Measurements from ENCODE around the gene ABCC8.

Gene ABCC8

GRCh38 chr11:17471501-17471900 lies 5.1 kb downstream of the ABCC8 start:
- DNase-seq (ENCODE audit: low read depth in 3 of 3) = no peak

- no peak for DNase-seq (ENCODE audit: low read depth in 3 of 3)
These were observed 6.6 kb downstream of the ABCC8 start for GRCh38 chr11:17469998-17470397.

GRCh38 chr11:17468122-17468521 lies 8.5 kb downstream of the ABCC8 start:
- no peak for DNase-seq (ENCODE audit: low read depth in 3 of 3)

DNA sequence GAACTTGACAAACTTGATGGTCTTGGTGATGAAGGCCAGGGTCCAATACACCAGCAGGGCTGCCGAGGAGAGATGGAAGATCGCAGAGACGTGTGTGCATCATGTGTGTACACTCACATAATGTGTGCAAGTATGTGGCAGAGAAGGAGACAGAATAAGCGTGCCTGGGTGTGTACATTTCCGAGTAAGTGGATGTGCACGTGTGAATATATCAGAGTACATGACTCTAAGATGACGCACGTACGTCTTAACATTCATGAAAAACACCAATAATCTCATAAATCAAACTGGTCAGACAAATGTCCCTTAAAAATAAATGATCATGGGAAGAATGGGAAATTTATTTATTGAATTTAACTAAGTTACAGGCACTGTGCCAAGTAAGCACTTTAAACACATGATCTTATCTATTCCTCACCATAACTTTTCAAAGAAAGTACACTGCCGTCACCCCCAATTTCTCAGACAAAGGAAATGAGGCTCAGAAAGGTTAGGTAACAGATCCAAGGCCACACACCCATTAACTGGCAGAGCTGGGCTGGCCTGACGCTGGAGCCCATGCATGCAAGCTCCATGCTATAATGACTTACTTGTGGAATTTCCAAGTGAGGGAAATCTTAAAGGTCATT lies 13.0 kb downstream of the ABCC8 start:
- DNase-seq (ENCODE audit: low read depth in 3 of 3) = no peak

DNA sequence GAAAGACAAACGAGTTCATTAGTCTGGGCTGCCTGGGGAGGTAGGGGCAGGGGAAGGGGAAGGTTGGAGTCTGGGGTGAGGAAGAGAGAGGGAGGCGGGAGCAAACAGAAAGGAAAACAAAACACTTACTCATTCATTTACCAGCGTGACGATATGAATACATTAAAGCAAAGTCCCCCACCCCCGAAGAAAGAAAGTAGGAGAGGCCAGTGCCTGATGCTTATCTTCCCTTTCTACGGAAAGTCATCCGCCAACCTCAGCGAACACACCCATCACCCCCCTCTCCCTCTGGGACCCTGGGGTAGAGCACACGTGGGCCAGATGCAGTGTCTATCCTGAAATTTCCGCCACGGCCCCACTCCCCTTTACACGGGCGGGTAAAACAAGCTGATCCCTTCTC lies 13.7 kb downstream of the ABCC8 start:
- DNase-seq (ENCODE audit: low read depth in 3 of 3) = no peak

DNA sequence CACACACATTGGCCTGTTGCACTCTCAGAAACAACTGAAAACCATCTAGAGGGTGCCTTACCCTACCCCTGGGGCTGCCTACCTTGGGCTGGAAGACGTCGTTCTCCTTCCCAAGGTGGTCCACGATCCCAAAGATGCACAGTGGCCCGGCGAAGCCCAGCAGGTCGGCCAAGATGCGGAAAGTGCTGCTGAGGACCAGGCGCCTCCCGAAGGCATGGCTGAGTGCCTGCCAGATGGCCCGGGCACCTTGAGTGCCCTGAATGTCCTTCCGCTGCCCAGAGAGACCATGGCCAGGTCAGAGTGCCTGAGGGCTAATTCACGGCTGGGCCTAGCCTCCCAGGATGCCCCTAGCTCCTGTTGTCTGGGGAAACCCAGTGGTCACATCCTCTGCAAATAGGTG lies 16.2 kb downstream of the ABCC8 start:
- no peak for DNase-seq (ENCODE audit: low read depth in 3 of 3)

GRCh38 chr11:17459236-17459896 lies 17.3 kb downstream of the ABCC8 start:
- no peak for DNase-seq (ENCODE audit: low read depth in 3 of 3)

DNA sequence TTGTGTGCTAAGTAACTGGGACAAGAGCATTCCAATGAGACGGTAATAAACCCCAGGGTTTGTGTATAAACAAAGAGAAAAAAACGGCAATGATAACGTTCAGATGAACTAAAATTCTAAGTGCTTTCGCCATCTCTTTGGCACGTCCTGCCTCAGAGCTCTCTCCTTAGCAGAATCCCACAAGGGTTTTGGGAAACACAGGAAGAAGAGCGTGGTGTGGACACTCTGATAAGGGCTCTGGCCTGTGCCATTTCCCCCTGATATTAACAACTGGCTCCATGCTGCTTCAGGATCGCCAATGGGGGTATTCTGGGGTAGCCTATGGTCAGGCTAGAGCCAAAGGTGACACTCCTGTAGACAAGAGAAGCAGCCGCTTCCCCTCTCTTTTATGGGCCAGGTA lies 18.4 kb downstream of the ABCC8 start:
- DNase-seq (ENCODE audit: low read depth in 3 of 3) = no peak

DNA sequence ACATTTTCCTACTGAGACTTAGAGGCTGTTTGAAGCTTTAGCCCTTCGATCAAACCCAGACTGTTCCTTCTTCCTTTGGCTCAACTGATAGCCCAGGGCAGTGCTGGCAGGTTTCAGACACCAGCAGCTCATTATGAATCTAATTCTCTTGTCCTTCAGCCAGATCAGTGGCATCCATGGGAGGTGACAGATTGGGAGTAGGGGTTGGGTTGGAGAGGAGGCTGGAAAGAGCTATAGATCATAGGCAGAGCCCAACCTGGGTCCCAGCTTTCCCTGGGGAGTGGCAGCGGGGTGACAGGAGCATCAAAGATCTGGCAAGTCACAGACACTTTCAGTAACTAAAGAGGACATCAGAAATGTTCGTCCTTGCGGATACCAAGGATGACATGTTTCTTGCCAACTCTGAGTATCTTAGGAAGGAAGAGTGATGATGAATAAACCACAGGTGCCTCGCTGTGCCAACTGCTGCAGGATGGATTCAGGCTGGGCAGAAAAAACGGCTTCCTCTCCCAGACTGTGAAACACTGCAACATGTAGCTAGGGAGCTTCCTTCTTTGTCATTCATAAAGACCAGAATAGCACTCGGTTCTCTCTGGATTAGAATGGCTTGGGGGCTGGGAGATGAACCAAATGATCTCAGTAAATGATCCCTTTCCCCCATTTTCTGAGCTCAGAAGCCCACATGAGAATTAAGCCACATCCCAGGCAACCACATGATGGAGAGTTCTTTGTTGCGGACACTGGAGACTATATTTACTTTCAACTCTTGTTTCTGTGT lies 19.1 kb downstream of the ABCC8 start:
- no peak for DNase-seq (ENCODE audit: low read depth in 3 of 3)

GRCh38 chr11:17452668-17453067 lies 24.0 kb downstream of the ABCC8 start:
- no peak for DNase-seq (ENCODE audit: low read depth in 3 of 3)

GRCh38 chr11:17449158-17449557 lies 27.5 kb downstream of the ABCC8 start:
- DNase-seq (ENCODE audit: low read depth in 3 of 3) = no peak

DNA sequence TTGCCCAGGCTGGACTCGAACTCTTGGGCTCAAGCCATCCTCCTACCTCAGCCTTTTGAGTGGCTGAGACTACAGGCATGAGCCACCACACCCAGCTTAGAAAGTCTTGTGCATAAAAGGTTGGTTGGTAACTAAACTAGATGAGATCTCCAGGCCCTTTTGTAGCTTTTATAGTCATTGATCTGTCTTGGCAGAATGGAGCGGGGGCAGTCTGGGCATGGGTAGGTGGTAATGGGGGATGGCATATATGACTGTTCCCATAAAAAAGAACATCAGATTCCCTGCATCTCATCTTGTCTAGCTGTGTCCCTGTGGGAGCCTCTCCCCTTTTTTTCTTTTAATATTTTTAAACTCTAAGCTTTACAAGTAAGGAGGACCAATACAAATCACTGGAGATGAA lies 30.2 kb downstream of the ABCC8 start:
- DNase-seq (ENCODE audit: low read depth in 3 of 3) = no peak

- no peak for DNase-seq (ENCODE audit: low read depth in 3 of 3)
These were observed 31.3 kb downstream of the ABCC8 start for GRCh38 chr11:17445240-17445795.

- no peak for DNase-seq (ENCODE audit: low read depth in 3 of 3)
These were observed 32.5 kb downstream of the ABCC8 start for GRCh38 chr11:17443926-17444690.

- no peak for DNase-seq (ENCODE audit: low read depth in 3 of 3)
These were observed 33.2 kb downstream of the ABCC8 start for GRCh38 chr11:17443423-17443822.

- DNase-seq (ENCODE audit: low read depth in 3 of 3) = no peak
These were observed 33.6 kb downstream of the ABCC8 start for GRCh38 chr11:17443000-17443399.

DNA sequence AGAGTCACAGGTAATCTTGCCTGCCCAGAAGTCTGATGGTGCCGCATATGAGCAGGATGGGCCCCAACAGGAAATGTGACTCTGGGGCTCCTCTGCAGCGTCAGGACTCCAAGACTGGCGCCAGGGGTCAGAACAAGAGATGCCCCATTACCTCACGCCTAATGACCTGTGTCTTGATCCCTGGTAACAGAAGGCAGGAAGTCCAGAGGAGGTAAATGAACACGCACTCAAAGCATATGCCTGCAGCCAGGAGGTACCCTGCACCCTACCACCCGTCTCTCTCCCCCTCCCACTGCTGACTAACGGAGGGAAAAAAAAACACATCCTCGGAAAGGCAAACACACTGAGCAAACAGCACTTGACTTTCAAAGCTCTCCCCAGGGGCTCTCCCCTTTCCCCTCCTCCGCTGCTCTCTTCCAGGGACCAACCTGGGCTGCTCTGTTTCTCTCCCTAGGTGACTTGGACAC lies 37.3 kb downstream of the ABCC8 start:
- no peak for DNase-seq (ENCODE audit: low read depth in 3 of 3)

GRCh38 chr11:17437366-17437765 lies 39.3 kb downstream of the ABCC8 start:
- no peak for DNase-seq (ENCODE audit: low read depth in 3 of 3)

DNA sequence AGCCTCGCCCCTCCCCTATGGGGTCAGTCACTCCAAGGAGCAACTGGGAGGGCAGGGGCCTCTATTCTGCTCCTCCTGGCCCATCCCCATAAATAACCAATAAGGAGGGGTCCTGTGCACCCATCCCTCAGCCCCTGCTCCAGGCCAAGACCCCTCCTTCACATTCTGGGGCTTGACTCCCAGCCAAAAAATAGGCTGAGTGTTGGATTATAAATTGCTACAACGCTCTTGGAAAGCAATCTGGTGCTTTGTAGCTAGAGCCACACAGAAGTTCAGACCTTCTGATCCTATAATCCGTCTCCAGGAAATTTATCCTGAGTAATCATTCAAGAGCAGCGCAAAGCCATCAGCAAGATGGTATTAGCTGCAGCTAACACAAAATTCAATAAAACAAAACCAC lies 42.5 kb downstream of the ABCC8 start:
- no peak for DNase-seq (ENCODE audit: low read depth in 3 of 3)

DNA sequence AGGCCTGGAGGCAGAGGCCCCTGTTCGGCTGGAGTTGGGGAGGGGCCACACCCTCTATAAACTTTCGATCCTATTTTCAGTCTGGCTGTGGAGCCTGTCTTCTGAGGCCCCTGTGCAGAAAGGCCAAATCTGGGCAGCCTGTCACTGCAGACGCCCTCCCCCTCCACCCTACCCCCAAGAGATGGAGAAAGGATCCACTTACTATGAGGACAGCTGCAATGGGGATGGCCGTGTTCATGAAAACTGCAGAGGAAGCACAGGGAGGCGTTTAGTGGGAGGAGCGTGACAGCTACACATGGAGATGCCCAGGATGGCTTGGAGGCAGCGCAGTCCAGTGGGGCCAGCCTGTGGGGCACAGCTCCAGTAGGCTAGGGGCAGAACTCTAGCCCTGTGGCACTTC lies 44.6 kb downstream of the ABCC8 start:
- no peak for DNase-seq (ENCODE audit: low read depth in 3 of 3)

- no peak for DNase-seq (ENCODE audit: low read depth in 3 of 3)
These were observed 45.5 kb downstream of the ABCC8 start for GRCh38 chr11:17431139-17431538.

GRCh38 chr11:17430616-17431015 lies 46.0 kb downstream of the ABCC8 start:
- DNase-seq (ENCODE audit: low read depth in 3 of 3) = no peak
